CD14-positive monocyte (primary cell): ENCODE measurements around the gene BBLN. TPM values are rescaled to one million over a fixed set of nuclear protein-coding genes. Genes with fewer than 3 reads are reported as not detected.

Source experiments
- DNase-seq, 3 donors: peaks; one replicate each; pipeline ENCODE4 v3.0.0-alpha.2; 2011 to 2022
- H2AFZ ChIP-seq: 2 replicates; pipeline ENCODE4 v1.6.0; 2012; ENCODE audit warnings: mild to moderate bottlenecking, low read depth, low read length, inconsistent platforms; ENCODE audit not compliant: insufficient read depth, poor library complexity, severe bottlenecking
- H3K27ac ChIP-seq, 2 donors: 1 replicate in 1 of 2; 2 replicates in 1 of 2; pipeline ENCODE4 v1.5.1; 2012 to 2013; ENCODE audit warnings: low read length in 2 of 2, control low read depth in 1 of 2, inconsistent platforms in 1 of 2, low read depth in 1 of 2, mild to moderate bottlenecking in 1 of 2
- H3K27me3 ChIP-seq, 2 donors: one replicate each; pipeline versions ENCODE4 v1.6.0 to v1.6.1; 2011 to 2013; ENCODE audit warnings: low read length in 2 of 2; ENCODE audit not compliant: control insufficient read depth in 2 of 2, insufficient read depth in 2 of 2
- H3K36me3 ChIP-seq, 2 donors: replicated peaks in 1 of 2; 1 replicate in 1 of 2; 2 replicates in 1 of 2; pipeline versions ENCODE4 v1.5.1 to v1.6.1; 2012 to 2013; ENCODE audit warnings: low read length in 2 of 2, control low read depth in 1 of 2, inconsistent platforms in 1 of 2, mild to moderate bottlenecking in 1 of 2; ENCODE audit not compliant: insufficient read depth in 2 of 2, control insufficient read depth in 1 of 2
- H3K4me1 ChIP-seq, 2 donors: 1 replicate in 1 of 2; 2 replicates in 1 of 2; pipeline versions ENCODE4 v1.5.1 to v1.6.1; 2012 to 2013; ENCODE audit warnings: low read length in 2 of 2, control low read depth in 1 of 2, inconsistent platforms in 1 of 2, mild to moderate bottlenecking in 1 of 2, moderate library complexity in 1 of 2; ENCODE audit not compliant: insufficient read depth in 2 of 2, control insufficient read depth in 1 of 2
- H3K4me2 ChIP-seq: replicated peaks from 2 replicates; pipeline ENCODE3; 2012; ENCODE audit warnings: low read length, moderate library complexity, mild to moderate bottlenecking; ENCODE audit not compliant: poor library complexity, severe bottlenecking; ENCODE audit errors: extremely low read depth
- H3K4me3 ChIP-seq, 3 experiments: fragments of 200-600 bp in 1 of 3; sonication (generic) in 1 of 3; replicated peaks in 1 of 3; 1 replicate in 2 of 3; 2 replicates in 1 of 3; pipeline ENCODE4 v1.5.1; 2011 to 2013; ENCODE audit warnings: low read length in 3 of 3, mild to moderate bottlenecking in 3 of 3, control low read depth in 2 of 3, low read depth in 2 of 3, inconsistent platforms in 1 of 3, moderate library complexity in 1 of 3
- H3K79me2 ChIP-seq: 2 replicates; pipeline ENCODE4 v1.6.0; 2012; ENCODE audit warnings: mild to moderate bottlenecking, control low read depth, inconsistent platforms, low read length, moderate library complexity; ENCODE audit not compliant: insufficient read depth
- H3K9ac ChIP-seq: 2 replicates; pipeline ENCODE4 v1.6.0; 2017; ENCODE audit warnings: low read length, mild to moderate bottlenecking; ENCODE audit not compliant: insufficient read depth, poor library complexity, severe bottlenecking
- H3K9me3 ChIP-seq, 2 donors: replicated peaks in 1 of 2; 1 replicate in 1 of 2; 2 replicates in 1 of 2; pipeline versions ENCODE4 v1.5.1 to v1.6.1; 2012 to 2013; ENCODE audit warnings: low read length in 2 of 2, control low read depth in 1 of 2; ENCODE audit not compliant: control insufficient read depth in 1 of 2, insufficient read depth in 1 of 2
- H4K20me1 ChIP-seq: 2 replicates; pipeline ENCODE4 v1.6.0; 2012; ENCODE audit warnings: mild to moderate bottlenecking, low read length, control low read depth, moderate library complexity; ENCODE audit not compliant: insufficient read depth
- H3K27ac Mint-ChIP-seq, 7 donors: one replicate each; pipeline ENCODE4 v1.8.0; 2020; ENCODE audit warnings: mild to moderate bottlenecking in 7 of 7, mixed read lengths in 7 of 7, moderate library complexity in 6 of 7, inconsistent platforms in 2 of 7
- H3K27me3 Mint-ChIP-seq, 3 donors: one replicate each; pipeline ENCODE4 v1.8.0; 2021 to 2022; ENCODE audit warnings: low read depth in 3 of 3, mild to moderate bottlenecking in 3 of 3, mixed read lengths in 3 of 3, moderate library complexity in 3 of 3, inconsistent platforms in 1 of 3
- H3K36me3 Mint-ChIP-seq, 2 donors: one replicate each; pipeline ENCODE4 v1.8.0; 2020; ENCODE audit warnings: mixed read lengths in 2 of 2, inconsistent platforms in 1 of 2, mild to moderate bottlenecking in 1 of 2
- H3K4me1 Mint-ChIP-seq: one replicate; pipeline ENCODE4 v1.8.0; 2020; ENCODE audit warnings: mild to moderate bottlenecking, mixed read lengths
- H3K4me3 Mint-ChIP-seq, 2 donors: one replicate each; pipeline ENCODE4 v1.8.0; 2020; ENCODE audit warnings: mild to moderate bottlenecking in 2 of 2, mixed read lengths in 2 of 2, moderate library complexity in 1 of 2
- H3K9me3 Mint-ChIP-seq, 7 donors: one replicate each; pipeline ENCODE4 v1.8.0; 2020 to 2022; ENCODE audit warnings: mixed read lengths in 7 of 7, mild to moderate bottlenecking in 6 of 7, moderate library complexity in 6 of 7, inconsistent platforms in 2 of 7
- WGBS: methylation state at CpG from one replicate; pipeline ENCODE4 v1.1.5; 2013; ENCODE audit warnings: missing lambda C conversion rate; ENCODE audit not compliant: insufficient coverage; 5-methylcytosine and 5-hydroxymethylcytosine counted together
- intact Hi-C, 2 donors: fragments of 100-400 bp; cut with micrococcal nuclease; formaldehyde crosslinking; loops; one replicate each; pipeline versions ENCODE4 v1.15.0 to v1.15.1; 2023
- polyA plus RNA-seq, 3 donors: library from polyadenylated mRNA; depleted of rRNA in 1 of 3; unstranded in 2 of 3; stranded (reverse) in 1 of 3; fragments of 300-500 nt in 2 of 3; fragments of >200 nt in 1 of 3; fragmentation: Illumina TruSeq in 2 of 3; gene quantifications; 1 replicate in 2 of 3; 2 replicates in 1 of 3; pipeline ENCODE4 v1.2.3, GENCODE V29; 2012 to 2021
- TF ChIP-seq, protein P1 (sequence below): fragments of 200-600 bp; IDR thresholded peaks from one replicate; pipeline ENCODE4 v1.8.0; 2022; ENCODE audit warnings: antibody characterized with exemption, mild to moderate bottlenecking

Gene BBLN
- polyA plus RNA-seq, 3 donors: 51.5 to 74.8 (median 54.5) TPM

GRCh38 chr9:128120061-128120740 lies 39.9 kb upstream of the BBLN start:
- Histone ChIP-seq H3K4me2 (no peak overlapping the region), H3K9me3 (no peaks in the 10 kb centered on the region), H3K4me3 (no peak overlapping the region), H4K20me1 (peaks cover 11% of the 10 kb centered on the region), H3K27me3 (no peaks in the 10 kb centered on the region), H3K27ac (no peak overlapping the region), H3K36me3 (peaks cover 34 to 44% of the 10 kb centered on the region in 2 donors), H3K79me2 (no peaks in the 10 kb centered on the region), H3K4me1 (peaks cover 13 to 21% of the 10 kb centered on the region in 2 donors), H2AFZ (no peak overlapping the region), H3K9ac (no peak overlapping the region)
- no peak overlapping the region for H3K4me3 Mint-ChIP-seq
- no peak for DNase-seq
- H3K9me3 Mint-ChIP-seq: no peaks in the 10 kb centered on the region
- no peak overlapping the region for H3K27ac Mint-ChIP-seq
- H3K27me3 Mint-ChIP-seq: peaks cover 2 to 6% (median 2%) of the 10 kb centered on the region in 3 donors
- intact Hi-C loops: no loop called here
- WGBS: 92% methylated on average over 15 of the region's 20 CpGs
- peaks cover 21% of the 10 kb centered on the region for H3K4me1 Mint-ChIP-seq
- TF ChIP-seq, protein P1, sequence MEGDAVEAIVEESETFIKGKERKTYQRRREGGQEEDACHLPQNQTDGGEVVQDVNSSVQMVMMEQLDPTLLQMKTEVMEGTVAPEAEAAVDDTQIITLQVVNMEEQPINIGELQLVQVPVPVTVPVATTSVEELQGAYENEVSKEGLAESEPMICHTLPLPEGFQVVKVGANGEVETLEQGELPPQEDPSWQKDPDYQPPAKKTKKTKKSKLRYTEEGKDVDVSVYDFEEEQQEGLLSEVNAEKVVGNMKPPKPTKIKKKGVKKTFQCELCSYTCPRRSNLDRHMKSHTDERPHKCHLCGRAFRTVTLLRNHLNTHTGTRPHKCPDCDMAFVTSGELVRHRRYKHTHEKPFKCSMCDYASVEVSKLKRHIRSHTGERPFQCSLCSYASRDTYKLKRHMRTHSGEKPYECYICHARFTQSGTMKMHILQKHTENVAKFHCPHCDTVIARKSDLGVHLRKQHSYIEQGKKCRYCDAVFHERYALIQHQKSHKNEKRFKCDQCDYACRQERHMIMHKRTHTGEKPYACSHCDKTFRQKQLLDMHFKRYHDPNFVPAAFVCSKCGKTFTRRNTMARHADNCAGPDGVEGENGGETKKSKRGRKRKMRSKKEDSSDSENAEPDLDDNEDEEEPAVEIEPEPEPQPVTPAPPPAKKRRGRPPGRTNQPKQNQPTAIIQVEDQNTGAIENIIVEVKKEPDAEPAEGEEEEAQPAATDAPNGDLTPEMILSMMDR: no peak
- H3K36me3 Mint-ChIP-seq: peaks cover 35 to 56% of the 10 kb centered on the region in 2 donors

DNA sequence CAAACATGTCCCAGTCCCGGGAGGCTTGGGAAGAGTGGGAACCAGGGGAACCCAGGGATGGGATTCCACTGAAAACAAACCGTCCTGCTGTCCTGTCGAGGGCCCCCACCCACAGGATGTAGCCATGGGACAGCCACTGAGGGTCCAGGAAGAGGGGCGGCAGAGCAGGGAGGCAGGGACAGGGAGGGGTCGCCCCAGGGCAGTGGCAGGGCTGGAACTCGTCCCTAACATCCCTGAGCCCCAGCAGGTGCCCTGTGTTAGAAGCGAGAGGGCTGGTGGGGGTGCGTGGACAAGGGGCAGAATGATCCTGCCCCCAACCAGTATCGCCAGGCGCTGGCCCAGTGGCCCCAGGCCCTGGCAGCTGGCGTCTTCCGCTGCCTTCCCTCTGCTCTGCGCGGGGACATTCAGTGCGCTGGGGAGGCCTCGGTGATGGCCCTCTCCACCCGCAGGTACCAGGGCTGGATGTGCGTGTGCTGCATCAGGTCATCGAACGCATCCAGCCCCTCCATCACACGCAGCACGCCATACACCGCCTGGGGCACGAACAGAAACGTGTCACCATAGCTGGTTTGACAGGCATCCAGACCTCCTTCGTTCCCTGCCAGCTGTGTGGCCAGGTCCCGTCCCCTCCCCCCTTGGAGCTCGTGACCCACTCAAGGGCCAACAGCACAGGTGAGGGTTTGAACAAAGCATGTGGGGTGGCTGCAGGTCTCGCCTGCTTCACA lies 39.2 kb upstream of the BBLN start:
- intact Hi-C loops: no loop called here
- Histone ChIP-seq H4K20me1 (peaks cover 18% of the 10 kb centered on the region), H3K4me1 (peaks cover 18 to 21% of the 10 kb centered on the region in 2 donors), H3K36me3 (peaks cover 34 to 44% of the 10 kb centered on the region in 2 donors), H3K4me3 (no peak overlapping the region), H3K27ac (no peak overlapping the region), H3K9me3 (no peaks in the 10 kb centered on the region), H3K27me3 (no peaks in the 10 kb centered on the region), H3K4me2 (no peak overlapping the region), H3K9ac (no peak overlapping the region), H3K79me2 (no peaks in the 10 kb centered on the region), H2AFZ (no peak overlapping the region)
- H3K4me3 Mint-ChIP-seq: no peak overlapping the region
- no peaks in the 10 kb centered on the region for H3K9me3 Mint-ChIP-seq
- peaks cover 35 to 56% of the 10 kb centered on the region in 2 donors for H3K36me3 Mint-ChIP-seq
- TF ChIP-seq, protein P1: no peak
- peaks cover 2 to 6% (median 2%) of the 10 kb centered on the region in 3 donors for H3K27me3 Mint-ChIP-seq
- no peak overlapping the region for H3K27ac Mint-ChIP-seq
- WGBS: 93% methylated on average over 26 of the region's 29 CpGs
- no peak for DNase-seq
- H3K4me1 Mint-ChIP-seq: peaks cover 23% of the 10 kb centered on the region
